ENCODE measurements around the gene CCDC177.

DNA sequence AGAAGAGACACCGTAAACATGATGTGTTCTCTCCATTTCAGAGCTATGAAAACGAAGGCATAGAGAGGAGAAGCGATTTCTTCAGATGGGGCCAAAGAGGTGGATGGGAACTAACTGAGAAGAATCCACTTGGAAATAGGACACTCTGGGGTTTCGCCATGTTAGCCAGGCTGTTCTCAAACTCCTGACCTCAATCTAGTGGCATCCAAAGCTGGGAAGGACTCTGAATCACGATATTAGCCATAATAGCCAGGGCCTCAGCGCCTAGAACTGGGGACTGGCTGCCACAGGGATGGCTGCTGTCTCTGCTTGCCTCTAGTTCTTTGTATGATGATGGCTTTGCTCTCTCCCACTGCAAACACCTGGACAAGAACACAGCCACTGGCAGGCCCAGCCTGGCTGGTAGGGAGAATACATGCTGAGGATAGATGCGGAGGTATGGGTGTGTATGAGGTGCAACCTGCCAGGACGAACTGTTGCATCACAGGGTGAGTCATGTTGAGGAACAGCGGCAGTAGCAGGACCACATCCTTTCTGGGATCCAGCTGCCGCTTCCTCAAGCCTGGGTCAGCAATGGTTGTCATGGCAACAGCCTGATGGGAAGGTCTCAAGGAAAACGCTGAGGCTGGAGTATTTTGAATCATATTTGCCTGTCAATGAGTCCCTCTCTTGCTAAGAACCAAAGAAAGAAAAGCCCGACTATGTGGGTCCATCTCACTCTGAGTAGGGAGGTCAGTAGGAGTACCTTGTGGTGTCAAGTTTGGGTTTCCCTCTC lies 31.1 kb downstream of the CCDC177 start:
- TF ChIP-seq, protein P1, sequence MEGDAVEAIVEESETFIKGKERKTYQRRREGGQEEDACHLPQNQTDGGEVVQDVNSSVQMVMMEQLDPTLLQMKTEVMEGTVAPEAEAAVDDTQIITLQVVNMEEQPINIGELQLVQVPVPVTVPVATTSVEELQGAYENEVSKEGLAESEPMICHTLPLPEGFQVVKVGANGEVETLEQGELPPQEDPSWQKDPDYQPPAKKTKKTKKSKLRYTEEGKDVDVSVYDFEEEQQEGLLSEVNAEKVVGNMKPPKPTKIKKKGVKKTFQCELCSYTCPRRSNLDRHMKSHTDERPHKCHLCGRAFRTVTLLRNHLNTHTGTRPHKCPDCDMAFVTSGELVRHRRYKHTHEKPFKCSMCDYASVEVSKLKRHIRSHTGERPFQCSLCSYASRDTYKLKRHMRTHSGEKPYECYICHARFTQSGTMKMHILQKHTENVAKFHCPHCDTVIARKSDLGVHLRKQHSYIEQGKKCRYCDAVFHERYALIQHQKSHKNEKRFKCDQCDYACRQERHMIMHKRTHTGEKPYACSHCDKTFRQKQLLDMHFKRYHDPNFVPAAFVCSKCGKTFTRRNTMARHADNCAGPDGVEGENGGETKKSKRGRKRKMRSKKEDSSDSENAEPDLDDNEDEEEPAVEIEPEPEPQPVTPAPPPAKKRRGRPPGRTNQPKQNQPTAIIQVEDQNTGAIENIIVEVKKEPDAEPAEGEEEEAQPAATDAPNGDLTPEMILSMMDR (IDR thresholded peaks at IDR 0.05; ENCODE audit: borderline replicate concordance, extremely low read depth, low read length, poor library complexity, severe bottlenecking) = no peak
- TF ChIP-seq EZH2 (IDR thresholded peaks at IDR 0.05; ENCODE audit: borderline replicate concordance, low read depth, low read length, severe bottlenecking) = no peak
